K562 (cell line): ENCODE measurements around the gene FRRS1. TPM values are rescaled to one million over a fixed set of nuclear protein-coding genes. Genes with fewer than 3 reads are reported as not detected.

Experiments used
- ATAC-seq: fragments of 200-7000 bp; cut with Tn5 transposase; 3 replicates; pipeline ENCODE4 v1.9.1; 2020; ENCODE audit warnings: moderate library complexity
- BruUV-seq: library from RNA; stranded (reverse); fragments of 400-500 nt; replicated peaks from 2 replicates; lab custom pipeline; 2021; lab: Mats Ljungman, UMichigan
- CTCF ChIA-PET: fragments of 300-600 bp; formaldehyde crosslinking; extraction: SDS; loops from one replicate; lab custom pipeline; 2021; ENCODE audit warnings: low intra/inter-chr PET ratio; lab: Yijun Ruan, JAX
- POLR2A ChIA-PET: fragments of 300-600, 350-650 bp; sonication (Branson Sonifier 250); formaldehyde crosslinking; extraction: SDS; loops from one replicate; lab custom pipeline; 2021; ENCODE audit warnings: antibody characterized with exemption, inconsistent platforms; lab: Yijun Ruan, JAX
- DNase-seq, 4 experiments: peaks; one replicate each; pipeline versions ENCODE4 v3.0.0 to v3.0.0-alpha.2; 2011 to 2018; ENCODE audit warnings: low spot score in 3 of 4, mixed read lengths in 3 of 4; ENCODE audit errors: extremely low read depth in 1 of 4
- FAIRE-seq: peaks from 2 replicates; lab custom pipeline; 2011; peaks lifted over from hg19 to GRCh38; lab: Jason Lieb, UNC
- H2AFZ ChIP-seq: 2 replicates; pipeline ENCODE4 v1.6.0; 2011; ENCODE audit warnings: low read depth, low read length, control low read depth, inconsistent platforms
- H3K27ac ChIP-seq: fragments of 200-600 bp; 3 replicates; pipeline ENCODE4 v1.8.0; 2011; ENCODE audit warnings: low read depth, mild to moderate bottlenecking, control low read depth, inconsistent platforms, low read length, moderate library complexity, mixed read lengths; ENCODE audit errors: extremely low read depth
- H3K27me3 ChIP-seq, 2 experiments: fragments of 300-600 bp in 1 of 2; 2 replicates in 1 of 2; 3 replicates in 1 of 2; pipeline versions ENCODE4 v1.6.0 to v1.8.0; 2011; ENCODE audit warnings: inconsistent platforms in 2 of 2, low read length in 2 of 2, mild to moderate bottlenecking in 1 of 2, mixed read lengths in 1 of 2, moderate library complexity in 1 of 2; ENCODE audit not compliant: control insufficient read depth in 2 of 2, insufficient read depth in 2 of 2
- H3K36me3 ChIP-seq: fragments of 300-600 bp; 3 replicates; pipeline ENCODE4 v1.8.0; 2011; ENCODE audit warnings: mild to moderate bottlenecking, low read length, inconsistent platforms; ENCODE audit not compliant: control insufficient read depth, insufficient read depth
- H3K4me1 ChIP-seq, 2 experiments: fragments of 200-600 bp in 1 of 2; replicated peaks in 1 of 2; 2 replicates in 1 of 2; 3 replicates in 1 of 2; pipeline versions ENCODE4 v1.5.1 to v1.8.0; 2011; ENCODE audit warnings: inconsistent platforms in 2 of 2, low read length in 2 of 2, mild to moderate bottlenecking in 1 of 2, mixed read lengths in 1 of 2, moderate library complexity in 1 of 2; ENCODE audit not compliant: control insufficient read depth in 2 of 2, insufficient read depth in 2 of 2
- H3K4me2 ChIP-seq: 2 replicates; pipeline ENCODE4 v1.6.1; 2011; ENCODE audit warnings: low read length, control low read depth, inconsistent platforms, mixed read lengths; ENCODE audit not compliant: insufficient read depth
- H3K4me3 ChIP-seq: fragments of 200-600 bp; sonication (generic), shearing (Covaris generic); 2 replicates; pipeline ENCODE4 v1.5.1; 2016; ENCODE audit warnings: control low read depth, inconsistent platforms
- H3K79me2 ChIP-seq: fragments of 200-600 bp; 3 replicates; pipeline ENCODE4 v1.8.0; 2011; ENCODE audit warnings: low read length, inconsistent platforms; ENCODE audit not compliant: control insufficient read depth, insufficient read depth
- H3K9ac ChIP-seq, 2 experiments: 2 replicates each; pipeline versions ENCODE4 v1.6.0 to v1.6.1; 2011; ENCODE audit warnings: low read depth in 2 of 2, low read length in 2 of 2, control low read depth in 1 of 2, inconsistent platforms in 1 of 2, mild to moderate bottlenecking in 1 of 2, mixed read lengths in 1 of 2; ENCODE audit not compliant: insufficient read depth in 1 of 2
- H3K9me1 ChIP-seq: one replicate; pipeline ENCODE4 v1.6.0; 2011; ENCODE audit warnings: inconsistent platforms, mild to moderate bottlenecking, low read length, moderate library complexity; ENCODE audit not compliant: control insufficient read depth, insufficient read depth
- H3K9me3 ChIP-seq: replicated peaks from 2 replicates; pipeline ENCODE4 v1.5.1; 2011; ENCODE audit warnings: low read depth, low read length, inconsistent platforms; ENCODE audit not compliant: control insufficient read depth, insufficient read depth
- H4K20me1 ChIP-seq: replicated peaks from 2 replicates; pipeline ENCODE4 v1.6.1; 2011; ENCODE audit warnings: low read length, inconsistent platforms, mixed read lengths; ENCODE audit not compliant: control insufficient read depth, insufficient read depth
- C11orf30 ChIP-seq: fragments of 450-650 bp; IDR thresholded peaks from 2 replicates; pipeline ENCODE4 v1.6.1; 2016; ENCODE audit warnings: low read depth, mild to moderate bottlenecking
- KAT2B ChIP-seq: IDR thresholded peaks from one replicate; pipeline ENCODE4 v1.6.1; 2012; ENCODE audit warnings: low read depth, mild to moderate bottlenecking, control low read depth, inconsistent platforms, low read length, moderate library complexity
- NR0B1 ChIP-seq: fragments of 450-650 bp; IDR thresholded peaks from one replicate; pipeline ENCODE4 v1.6.1; 2018; ENCODE audit warnings: mild to moderate bottlenecking, moderate library complexity; ENCODE audit not compliant: partially characterized antibody
- RBM25 ChIP-seq: fragments of 200-400 bp; formaldehyde crosslinking; IDR thresholded peaks from 2 replicates; pipeline ENCODE4 v1.6.1; 2018; ENCODE audit warnings: low read length, low read depth, moderate library complexity; ENCODE audit not compliant: severe bottlenecking
- SP2 ChIP-seq: IDR thresholded peaks from 2 replicates; pipeline ENCODE4 v1.6.1; 2011; ENCODE audit warnings: mild to moderate bottlenecking, low read depth, low read length, moderate library complexity; ENCODE audit not compliant: poor library complexity, severe bottlenecking; ENCODE audit errors: extremely low read depth
- TAF9B ChIP-seq: fragments of 450-650 bp; IDR thresholded peaks from 2 replicates; pipeline ENCODE4 v1.6.1; 2018; ENCODE audit warnings: mild to moderate bottlenecking; ENCODE audit not compliant: partially characterized antibody
- TBL1XR1 ChIP-seq, 2 experiments: IDR thresholded peaks; 2 replicates each; pipeline ENCODE4 v1.6.1; 2012; ENCODE audit warnings: improper control_type of control experiment in 2 of 2, low read length in 2 of 2, mild to moderate bottlenecking in 1 of 2
- U2AF2 ChIP-seq: fragments of 200-400 bp; formaldehyde crosslinking; optimal IDR thresholded peaks from 2 replicates; pipeline ENCODE3; 2017; ENCODE audit warnings: low read depth, mild to moderate bottlenecking, low read length
- ZNF311 ChIP-seq: fragments of 250-450 bp; sonication (Bioruptor Pico); IDR thresholded peaks from 2 replicates; pipeline ENCODE4 v1.4.0; 2020; ENCODE audit warnings: mild to moderate bottlenecking, moderate library complexity
- ZNF316 ChIP-seq: fragments of 450-650 bp; IDR thresholded peaks from 2 replicates; pipeline ENCODE4 v1.6.1; 2016
- ZNF384 ChIP-seq: IDR thresholded peaks from 2 replicates; pipeline ENCODE4 v1.6.1; 2012; ENCODE audit warnings: low read depth, low read length, improper control_type of control experiment
- WGBS: fragments of 100-300 bp; shearing (Covaris generic); methylation state at CpG from one replicate; pipeline ENCODE4 v1.1.6; 2016; ENCODE audit warnings: low coverage, mixed read lengths; ENCODE audit not compliant: insufficient coverage; ENCODE audit errors: missing lambda C conversion rate; 5-methylcytosine and 5-hydroxymethylcytosine counted together
- in situ Hi-C: fragments of 300-500 bp; cut with MboI; formaldehyde crosslinking; loops from 4 replicates; pipeline ENCODE4 v1.15.0; 2018; ENCODE audit warnings: inconsistent platforms, mixed read lengths
- intact Hi-C: fragments of 100-400 bp; cut with micrococcal nuclease; formaldehyde crosslinking; loops from 2 replicates; pipeline ENCODE4 v1.14.2; 2022
- polyA plus RNA-seq, 8 experiments: library from polyadenylated mRNA; depleted of rRNA in 4 of 8; stranded (reverse) in 5 of 8; unstranded in 3 of 8; fragments of >200 nt; fragmentation: Nextera tagmentation in 2 of 8; fragmentation: Illumina TruSeq in 1 of 8; extraction: Ambion mirVana in 2 of 8; extraction: Trizol in 1 of 8; gene quantifications; 2 replicates each; pipeline versions ENCODE4 v1.2.1 to v1.2.3, GENCODE V29; 2011 to 2014; ENCODE audit warnings: inconsistent platforms in 1 of 8, missing spikeins in 1 of 8
- total RNA-seq, 7 experiments: library from RNA; depleted of rRNA in 6 of 7; stranded (reverse); fragments of >200 nt in 6 of 7; fragmentation: Illumina TruSeq in 2 of 7; extraction: Trizol in 2 of 7; gene quantifications; 2 replicates each; pipeline versions ENCODE4 v1.2.1 to v1.2.3, GENCODE V29; 2011 to 2021; ENCODE audit warnings: low replicate concordance in 1 of 7

FRRS1 gene
- total and polyA plus RNA-seq, 9 of the 15 experiments (the other 6 are each of a cell fraction or from before 2014, with no cell fraction given): 0.87 to 54.0 (median 23.7) TPM

- no peak for DNase-seq
- FAIRE-seq: no peak
- Histone ChIP-seq H3K4me3 (no peak overlapping the region), H4K20me1 (no peaks in the 10 kb centered on the region), H2AFZ (no peak overlapping the region), H3K9me1 (no peaks in the 10 kb centered on the region), H3K4me2 (no peak overlapping the region), H3K4me1 (peaks cover 0 to 27% of the 10 kb centered on the region in 2 experiments; a peak in 3 of 5 replicates), H3K36me3 (peaks cover 31% of the 10 kb centered on the region), H3K9ac (no peak overlapping the region), H3K27me3 (no peaks in the 10 kb centered on the region), H3K27ac (peak overlapping the region; percentile 32; the same call in 1 of the 3 replicates), H3K9me3 (0 out of 2 replicates have a peak, but pooled peaks cover 3% of the 10 kb centered on the region), H3K79me2 (peaks cover 97% of the 10 kb centered on the region)
- ATAC-seq: no peak
- BruUV-seq: no TSS peak
- ChIA-PET CTCF (no interaction called here), POLR2A (interaction anchor here (1.1 kb wide), 1 partner anchor 21 kb away, joined by 3 read pairs; no protein-coding TSS in a partner anchor)
- in situ Hi-C loops: no loop called here
- 57% methylated on average over 4 of the region's 4 CpGs for WGBS
- peak; percentile 33; the same call in 1 of the 2 replicates for TF ChIP-seq C11orf30
- TF ChIP-seq ZNF311: no peak
- TF ChIP-seq KAT2B: no peak
- TF ChIP-seq U2AF2: no peak
- no peak for TF ChIP-seq RBM25
- TF ChIP-seq SP2: no peak
- TF ChIP-seq TBL1XR1 (IDR thresholded peaks at IDR 0.05; ENCODE audit: low read length in 2 of 2): no peak
- no peak for TF ChIP-seq TAF9B
- TF ChIP-seq NR0B1: no peak
- TF ChIP-seq ZNF316: peak; percentile 76
- no peak for TF ChIP-seq ZNF384
- intact Hi-C loops: no loop called here
Observed at GRCh38 chr1:99759518-99760160, 6.8 kb downstream of the FRRS1 start.
